Esophagus muscularis mucosa (tissue), 3 donors: Measurements from ENCODE around the gene CLASP1.

Experiments
- CTCF ChIP-seq, 3 experiments: fragments of 200-600 bp in 2 of 3; fragments of 450-650 bp in 1 of 3; sonication (generic) in 2 of 3; IDR thresholded peaks; one replicate each; pipeline ENCODE4 v1.5.1; 2017 to 2019; ENCODE audit warnings: antibody characterized with exemption in 3 of 3, mild to moderate bottlenecking in 2 of 3, moderate library complexity in 1 of 3
- POLR2A ChIP-seq: fragments of 450-650 bp; IDR thresholded peaks from one replicate; pipeline ENCODE4 v1.6.1; 2017; ENCODE audit warnings: antibody characterized with exemption, moderate library complexity, mild to moderate bottlenecking, low read depth
- POLR2AphosphoS5 ChIP-seq, 2 donors: sonication (generic); formaldehyde crosslinking; IDR thresholded peaks; one replicate each; pipeline ENCODE4 v1.6.1; 2017; ENCODE audit warnings: antibody characterized with exemption in 2 of 2

- TF ChIP-seq POLR2A (no peak), CTCF (IDR thresholded peaks at IDR 0.05) (no peak), POLR2AphosphoS5 (IDR thresholded peaks at IDR 0.05) (no peak)
Measured at GRCh38 chr2:121359716-121360565, 289.3 kb downstream of the CLASP1 start.
